HCT116 (cell line): ENCODE data around the gene DENND1A. TPM values are rescaled to one million over a fixed set of nuclear protein-coding genes. Genes with fewer than 3 reads are reported as not detected.

Source experiments
- ATAC-seq: fragments of 200-7000 bp; cut with Tn5 transposase; 2 replicates; pipeline ENCODE4 v1.9.1; 2020; ENCODE audit warnings: mild to moderate bottlenecking, moderate library complexity
- BruUV-seq: library from RNA; stranded (reverse); fragments of 400-500 nt; replicated peaks from 2 replicates; lab custom pipeline; 2021; lab: Mats Ljungman, UMichigan
- CTCF ChIA-PET: fragments of 300-600 bp; sonication (Branson Sonifier 250); formaldehyde crosslinking; loops from one replicate; lab custom pipeline; 2021; ENCODE audit warnings: antibody characterized with exemption; lab: Charles Lee
- POLR2A ChIA-PET: fragments of 300-600, 350-600 bp; sonication (Branson Sonifier 250); formaldehyde crosslinking; loops from one replicate; lab custom pipeline; 2021; ENCODE audit warnings: antibody characterized with exemption; lab: Charles Lee
- RAD21 ChIA-PET, 2 experiments: fragments of 300-600 bp; sonication (Branson Sonifier 250); formaldehyde crosslinking; loops; one replicate each; lab custom pipeline; 2023; ENCODE audit warnings: low total read pairs in 2 of 2; ENCODE audit not compliant: uncharacterized antibody in 2 of 2, unreplicated experiment in 2 of 2, low non-redundant PET in 1 of 2; lab: Charles Lee
- DNase-seq: peaks from one replicate; pipeline ENCODE4 v3.0.0-alpha.2; 2010; ENCODE audit warnings: low read depth, low spot score
- H2AFZ ChIP-seq: fragments of 200-600 bp; shearing (Covaris generic), sonication (generic); 2 replicates; pipeline ENCODE4 v1.6.1; 2017; ENCODE audit warnings: low read depth, mixed run types, mixed read lengths, antibody characterized with exemption, low read length; ENCODE audit not compliant: poor library complexity, severe bottlenecking
- H3K27ac ChIP-seq: 2 replicates; pipeline ENCODE4 v1.5.1; 2012; ENCODE audit warnings: low read depth, low read length
- H3K27me3 ChIP-seq: fragments of 200-600 bp; sonication (generic); 2 replicates; pipeline ENCODE4 v1.6.1; 2016; ENCODE audit warnings: mixed run types, low read length, mixed read lengths; ENCODE audit not compliant: insufficient read depth
- H3K36me3 ChIP-seq, 2 experiments: fragments of 200-500 bp in 1 of 2; fragments of 200-600 bp in 1 of 2; sonication (Bioruptor generic) in 1 of 2; sonication (generic) in 1 of 2; 2 replicates each; pipeline versions ENCODE4 v1.5.1 to v1.6.1; 2014 to 2016; ENCODE audit warnings: low read length in 2 of 2, inconsistent platforms in 1 of 2, mixed read lengths in 1 of 2, mixed run types in 1 of 2; ENCODE audit not compliant: insufficient read depth in 2 of 2, control insufficient read depth in 1 of 2
- H3K4me1 ChIP-seq, 2 experiments: fragments of 200-600 bp in 1 of 2; sonication (generic) in 1 of 2; 2 replicates each; pipeline versions ENCODE4 v1.5.1 to v1.6.1; 2012 to 2017; ENCODE audit warnings: low read length in 2 of 2, inconsistent platforms in 1 of 2, mild to moderate bottlenecking in 1 of 2, mixed read lengths in 1 of 2, mixed run types in 1 of 2, moderate library complexity in 1 of 2; ENCODE audit not compliant: insufficient read depth in 2 of 2, control insufficient read depth in 1 of 2
- H3K4me2 ChIP-seq: fragments of 200-600 bp; sonication (generic); 2 replicates; pipeline ENCODE4 v1.6.1; 2017; ENCODE audit warnings: mixed run types, low read length, mixed read lengths
- H3K4me3 ChIP-seq, 2 experiments: fragments of 200-600 bp in 1 of 2; sonication (generic) in 1 of 2; replicated peaks in 1 of 2; 2 replicates each; pipeline ENCODE4 v1.5.1; 2011 to 2016; ENCODE audit warnings: low read length in 2 of 2, control low read depth in 1 of 2, low read depth in 1 of 2, mild to moderate bottlenecking in 1 of 2, mixed read lengths in 1 of 2, mixed run types in 1 of 2
- H3K79me2 ChIP-seq: fragments of 200-600 bp; sonication (generic); 2 replicates; pipeline ENCODE4 v1.6.1; 2017; ENCODE audit warnings: mild to moderate bottlenecking, mixed run types, low read length, moderate library complexity, mixed read lengths; ENCODE audit not compliant: insufficient read depth
- H3K9ac ChIP-seq: fragments of 200-600 bp; sonication (generic); 2 replicates; pipeline ENCODE4 v1.6.1; 2016; ENCODE audit warnings: low read length, mixed read lengths
- H3K9me2 ChIP-seq: fragments of 200-600 bp; sonication (generic), shearing (Covaris generic); 2 replicates; pipeline ENCODE4 v1.6.1; 2017; ENCODE audit warnings: mixed run types, mild to moderate bottlenecking, moderate library complexity; ENCODE audit not compliant: insufficient read depth
- H3K9me3 ChIP-seq, 2 experiments: fragments of 200-500 bp in 1 of 2; fragments of 200-600 bp in 1 of 2; sonication (Bioruptor generic) in 1 of 2; sonication (generic) in 1 of 2; 2 replicates each; pipeline ENCODE4 v1.6.1; 2014 to 2017; ENCODE audit warnings: low read length in 2 of 2, mixed read lengths in 2 of 2, inconsistent platforms in 1 of 2, low read depth in 1 of 2, mild to moderate bottlenecking in 1 of 2, mixed run types in 1 of 2, moderate library complexity in 1 of 2; ENCODE audit not compliant: control insufficient read depth in 1 of 2, insufficient read depth in 1 of 2
- H4K20me1 ChIP-seq: fragments of 200-600 bp; sonication (generic), shearing (Covaris generic); 2 replicates; pipeline ENCODE4 v1.6.1; 2017; ENCODE audit warnings: mixed run types, mild to moderate bottlenecking, moderate library complexity; ENCODE audit not compliant: insufficient read depth
- ATF3 ChIP-seq: IDR thresholded peaks from 2 replicates; pipeline ENCODE4 v1.6.1; 2012
- CEBPB ChIP-seq: IDR thresholded peaks from 2 replicates; pipeline ENCODE4 v1.6.1; 2012; ENCODE audit warnings: low read depth
- CTCF ChIP-seq, 3 experiments: fragments of 200-600 bp in 1 of 3; sonication (generic) in 1 of 3; IDR thresholded peaks in 2 of 3; conservative IDR thresholded peaks in 1 of 3; 2 replicates each; pipeline ENCODE4 v1.5.1; 2012 to 2017; ENCODE audit warnings: low read depth in 2 of 3, low read length in 2 of 3, antibody characterized with exemption in 1 of 3, borderline replicate concordance in 1 of 3, control low read depth in 1 of 3, mild to moderate bottlenecking in 1 of 3, mixed read lengths in 1 of 3, mixed run types in 1 of 3, moderate library complexity in 1 of 3; ENCODE audit not compliant: insufficient read depth in 1 of 3
- EZH2 ChIP-seq: fragments of 200-600 bp; sonication (generic); IDR thresholded peaks from 2 replicates; pipeline ENCODE4 v1.6.1; 2017; ENCODE audit warnings: antibody characterized with exemption, mixed run types
- EZH2phosphoT487 ChIP-seq: fragments of 200-600 bp; IDR thresholded peaks from 2 replicates; pipeline ENCODE4 v1.6.1; 2018; ENCODE audit warnings: antibody characterized with exemption, borderline replicate concordance
- FOSL1 ChIP-seq: IDR thresholded peaks from 2 replicates; pipeline ENCODE4 v1.6.1; 2012; ENCODE audit warnings: low read depth
- JUND ChIP-seq: IDR thresholded peaks from 2 replicates; pipeline ENCODE4 v1.6.1; 2012
- POLR2A ChIP-seq: IDR thresholded peaks from 2 replicates; pipeline ENCODE4 v1.7.0; 2011; ENCODE audit warnings: borderline replicate concordance; ENCODE audit not compliant: insufficient read depth, insufficient read length; ENCODE audit errors: extremely low read depth
- POLR2AphosphoS5 ChIP-seq: IDR thresholded peaks from 2 replicates; pipeline ENCODE4 v1.6.1; 2011; ENCODE audit warnings: mild to moderate bottlenecking, low read depth, low read length, moderate library complexity
- RAD21 ChIP-seq: IDR thresholded peaks from 2 replicates; pipeline ENCODE4 v1.6.1; 2012; ENCODE audit warnings: low read depth, mild to moderate bottlenecking
- REST ChIP-seq: IDR thresholded peaks from 2 replicates; pipeline ENCODE4 v1.6.1; 2012; ENCODE audit warnings: low read depth
- SP1 ChIP-seq: IDR thresholded peaks from 2 replicates; pipeline ENCODE4 v1.6.1; 2012; ENCODE audit warnings: low read depth
- TCF7L2 ChIP-seq: IDR thresholded peaks from 2 replicates; pipeline ENCODE4 v1.7.0; 2011; ENCODE audit warnings: borderline replicate concordance, inconsistent platforms; ENCODE audit not compliant: insufficient read depth, insufficient read length; ENCODE audit errors: extremely low read depth
- YY1 ChIP-seq: IDR thresholded peaks from 2 replicates; pipeline ENCODE4 v1.6.1; 2011; ENCODE audit warnings: low read length, low read depth, moderate library complexity, mild to moderate bottlenecking; ENCODE audit not compliant: insufficient replicate concordance; ENCODE audit errors: extremely low read depth
- ZBTB33 ChIP-seq: IDR thresholded peaks from 2 replicates; pipeline ENCODE4 v1.6.1; 2011; ENCODE audit warnings: mild to moderate bottlenecking, low read length, moderate library complexity; ENCODE audit not compliant: insufficient replicate concordance; ENCODE audit errors: extremely low read depth
- ZFX ChIP-seq: fragments of 450-650 bp; IDR thresholded peaks from 2 replicates; pipeline ENCODE4 v1.6.1; 2017
- ZNF274 ChIP-seq: fragments of 200-500 bp; sonication (Bioruptor generic); IDR thresholded peaks from 2 replicates; pipeline ENCODE4 v1.6.1; 2014; ENCODE audit warnings: mild to moderate bottlenecking, low read depth, low read length, inconsistent platforms
- intact Hi-C: fragments of 100-400 bp; cut with micrococcal nuclease; formaldehyde crosslinking; loops from 2 replicates; pipeline ENCODE4 v1.10.0; 2022
- total RNA-seq: library from RNA; stranded (reverse); gene quantifications from one replicate; pipeline ENCODE4 v1.2.1, GENCODE V29; 2021; ENCODE audit not compliant: unreplicated experiment

DENND1A gene
- total RNA-seq, 1 experiment from 2014 or later = 33.0 TPM

- Histone ChIP-seq H3K79me2 (no peaks in the 10 kb centered on the region), H2AFZ (no peak overlapping the region), H3K4me3 (no peak overlapping the region), H3K36me3 (no peaks in the 10 kb centered on the region), H3K9me2 (no peaks in the 10 kb centered on the region), H3K27ac (no peak overlapping the region), H3K4me2 (no peak overlapping the region), H3K9me3 (no peaks in the 10 kb centered on the region), H3K27me3 (no peaks in the 10 kb centered on the region), H4K20me1 (no peaks in the 10 kb centered on the region), H3K4me1 (peaks cover 0 to 7% of the 10 kb centered on the region in 2 experiments; a peak in 1 of 4 replicates), H3K9ac (no peak overlapping the region)
- intact Hi-C loops = no loop called here
- no peak for DNase-seq
- ChIA-PET RAD21 (no interaction called here), CTCF (no interaction called here), POLR2A (no interaction called here)
- no TSS peak for BruUV-seq
- TF ChIP-seq RAD21 (no peak), CTCF (IDR thresholded peaks at IDR 0.05 in 2 of 3, conservative IDR thresholded peaks at IDR 0.05 in 1 of 3; ENCODE audit: borderline replicate concordance in 1 of 3, insufficient read depth in 1 of 3, low read depth in 2 of 3, low read length in 2 of 3) (no peak), JUND (no peak), POLR2A (no peak), ATF3 (no peak), EZH2phosphoT487 (no peak), FOSL1 (no peak), ZFX (no peak), REST (no peak), ZNF274 (no peak), EZH2 (no peak), CEBPB (no peak), SP1 (no peak), TCF7L2 (no peak), YY1 (no peak), ZBTB33 (no peak), POLR2AphosphoS5 (no peak)
- no peak for ATAC-seq
Observed at GRCh38 chr9:123746765-123747164, 183.2 kb downstream of the DENND1A start.
